AG09309 (cell line): ENCODE results near the gene PLA2G6.

Experiments used
- DNase-seq: peaks from one replicate; pipeline ENCODE4 v3.0.0-alpha.2; 2010; ENCODE audit warnings: low read depth
- H3K4me3 ChIP-seq: 2 replicates; pipeline ENCODE4 v1.5.1; 2011; ENCODE audit warnings: mild to moderate bottlenecking, low read depth, low read length, moderate library complexity; ENCODE audit not compliant: control insufficient read depth
- CTCF ChIP-seq: IDR thresholded peaks from 2 replicates; pipeline ENCODE4 v1.5.1; 2011; ENCODE audit warnings: mild to moderate bottlenecking, low read depth, low read length, inconsistent platforms; ENCODE audit not compliant: insufficient read depth, control insufficient read depth; ENCODE audit errors: missing control alignments

Gene PLA2G6

GRCh38 chr22:38199826-38200559 is 18.4 kb upstream of the PLA2G6 start:
- no peak overlapping the region for H3K4me3 ChIP-seq
- no peak for DNase-seq
- TF ChIP-seq CTCF: no peak

- no peak for TF ChIP-seq CTCF
- DNase-seq: no peak
- H3K4me3 ChIP-seq: no peak overlapping the region
Measured at GRCh38 chr22:38196791-38197419, 15.3 kb upstream of the PLA2G6 start.

- no peak for TF ChIP-seq CTCF
- no peak for DNase-seq
- H3K4me3 ChIP-seq: no peak overlapping the region
Measured at GRCh38 chr22:38193580-38193979, 11.9 kb upstream of the PLA2G6 start.

GRCh38 chr22:38192475-38192863 is 10.8 kb upstream of the PLA2G6 start:
- no peak for TF ChIP-seq CTCF
- H3K4me3 ChIP-seq: no peak overlapping the region
- no peak for DNase-seq

- no peak for TF ChIP-seq CTCF
- H3K4me3 ChIP-seq: no peak overlapping the region
- no peak for DNase-seq
Measured at GRCh38 chr22:38191731-38192474, 10.3 kb upstream of the PLA2G6 start.

- DNase-seq: no peak
- TF ChIP-seq CTCF: no peak
- no peak overlapping the region for H3K4me3 ChIP-seq
Measured at GRCh38 chr22:38191055-38191454, 9.4 kb upstream of the PLA2G6 start.
